Nephron (organoid): ENCODE measurements around the gene PAK3.

Source experiments
- H3K27ac Mint-ChIP-seq, 3 experiments: 2 replicates each; pipeline ENCODE4 v1.8.0; 2020; ENCODE audit warnings: mixed read lengths in 3 of 3, mild to moderate bottlenecking in 2 of 3, moderate library complexity in 1 of 3
- H3K27me3 Mint-ChIP-seq: 2 replicates; pipeline ENCODE4 v1.8.0; 2021; ENCODE audit warnings: low read depth, mild to moderate bottlenecking, moderate library complexity, mixed read lengths
- H3K36me3 Mint-ChIP-seq: 2 replicates; pipeline ENCODE4 v1.8.0; 2020; ENCODE audit warnings: low read depth, mixed read lengths
- H3K4me1 Mint-ChIP-seq: 2 replicates; pipeline ENCODE4 v1.8.0; 2020; ENCODE audit warnings: mixed read lengths
- H3K4me3 Mint-ChIP-seq, 3 experiments: 2 replicates each; pipeline ENCODE4 v1.8.0; 2020; ENCODE audit warnings: mild to moderate bottlenecking in 3 of 3, mixed read lengths in 3 of 3, moderate library complexity in 2 of 3
- H3K9me3 Mint-ChIP-seq: 2 replicates; pipeline ENCODE4 v1.8.0; 2020; ENCODE audit warnings: mixed read lengths
- CTCF ChIP-seq, 3 experiments: fragments of 200-600 bp; sonication (generic); IDR thresholded peaks; one replicate each; pipeline ENCODE4 v1.5.0; 2021; ENCODE audit warnings: antibody characterized with exemption in 3 of 3; ENCODE audit not compliant: unreplicated experiment in 3 of 3

Gene PAK3

GRCh38 chrX:111086591-111087006 is 9.4 kb upstream of the PAK3 start:
- Mint-ChIP-seq H3K4me3 (no peak overlapping the region), H3K27ac (no peak overlapping the region), H3K27me3 (peaks cover 13% of the 10 kb centered on the region)

GRCh38 chrX:111088628-111089027 is 7.4 kb upstream of the PAK3 start:
- no peak for TF ChIP-seq CTCF (IDR thresholded peaks at IDR 0.05; ENCODE audit: unreplicated experiment in 3 of 3)
- H3K27me3 Mint-ChIP-seq = peaks cover 17% of the 10 kb centered on the region
- no peaks in the 10 kb centered on the region for H3K9me3 Mint-ChIP-seq
- peak overlapping the region in 1 of 3 experiments; percentile 18 for H3K27ac Mint-ChIP-seq
- H3K4me3 Mint-ChIP-seq = no peak overlapping the region
- no peaks in the 10 kb centered on the region for H3K36me3 Mint-ChIP-seq
- H3K4me1 Mint-ChIP-seq = peaks cover 29% of the 10 kb centered on the region

More at GRCh38 chrX:111086591-111087006, 9.4 kb upstream of the PAK3 start:
- H3K9me3 Mint-ChIP-seq = no peaks in the 10 kb centered on the region
- no peaks in the 10 kb centered on the region for H3K36me3 Mint-ChIP-seq
- peaks cover 36% of the 10 kb centered on the region for H3K4me1 Mint-ChIP-seq
- TF ChIP-seq CTCF (IDR thresholded peaks at IDR 0.05; ENCODE audit: unreplicated experiment in 3 of 3) = no peak

- no peak for TF ChIP-seq CTCF (IDR thresholded peaks at IDR 0.05; ENCODE audit: unreplicated experiment in 3 of 3)
- Mint-ChIP-seq H3K27me3 (peaks cover 17% of the 10 kb centered on the region), H3K9me3 (no peaks in the 10 kb centered on the region), H3K36me3 (no peaks in the 10 kb centered on the region), H3K27ac (no peak overlapping the region), H3K4me1 (peaks cover 21% of the 10 kb centered on the region), H3K4me3 (no peak overlapping the region)
Measured at GRCh38 chrX:111090458-111090857, 5.5 kb upstream of the PAK3 start.

GRCh38 chrX:111098874-111099273 is 2.9 kb downstream of the PAK3 start:
- H3K9me3 Mint-ChIP-seq = no peaks in the 10 kb centered on the region
- peak overlapping the region in 2 of 3 experiments; percentile 5 to 34 for H3K4me3 Mint-ChIP-seq
- TF ChIP-seq CTCF (IDR thresholded peaks at IDR 0.05; ENCODE audit: unreplicated experiment in 3 of 3) = peak; percentile 77 to 84 (median 79)

GRCh38 chrX:111100191-111100590 is 4.2 kb downstream of the PAK3 start:
- Mint-ChIP-seq H3K4me1 (peaks cover 24% of the 10 kb centered on the region), H3K27me3 (no peaks in the 10 kb centered on the region), H3K36me3 (peaks cover 4% of the 10 kb centered on the region), H3K4me3 (peak overlapping the region in 1 of 3 experiments; percentile 25), H3K27ac (no peak overlapping the region), H3K9me3 (no peaks in the 10 kb centered on the region)
- peak; percentile 47 to 59 (median 54) for TF ChIP-seq CTCF (IDR thresholded peaks at IDR 0.05; ENCODE audit: unreplicated experiment in 3 of 3)

More at GRCh38 chrX:111098874-111099273, 2.9 kb downstream of the PAK3 start:
- H3K27ac Mint-ChIP-seq = no peak overlapping the region
- peaks cover 4% of the 10 kb centered on the region for H3K36me3 Mint-ChIP-seq
- H3K4me1 Mint-ChIP-seq = peaks cover 24% of the 10 kb centered on the region
- H3K27me3 Mint-ChIP-seq = no peaks in the 10 kb centered on the region

- no peak overlapping the region for H3K27ac Mint-ChIP-seq
- no peak for TF ChIP-seq CTCF (IDR thresholded peaks at IDR 0.05; ENCODE audit: unreplicated experiment in 3 of 3)
- H3K4me3 Mint-ChIP-seq = no peak overlapping the region
- H3K9me3 Mint-ChIP-seq = no peaks in the 10 kb centered on the region
- peaks cover 18% of the 10 kb centered on the region for H3K4me1 Mint-ChIP-seq
- H3K27me3 Mint-ChIP-seq = no peaks in the 10 kb centered on the region
- peaks cover 4% of the 10 kb centered on the region for H3K36me3 Mint-ChIP-seq
Measured at GRCh38 chrX:111101580-111101979, 5.6 kb downstream of the PAK3 start.
